Endothelial cell of umbilical vein (primary cell): ENCODE data around the gene EPS15. TPM values are rescaled to one million over a fixed set of nuclear protein-coding genes. Genes with fewer than 3 reads are reported as not detected.

Source experiments
- BruUV-seq: library from RNA; stranded (reverse); fragments of 400-500 nt; replicated peaks from 2 replicates; lab custom pipeline; 2021; lab: Mats Ljungman, UMichigan
- CTCF ChIA-PET: fragments of 300-600, 350-600 bp; sonication (Branson Sonifier 250); formaldehyde crosslinking; loops from one replicate; lab custom pipeline; 2021; ENCODE audit warnings: antibody characterized with exemption, inconsistent platforms; lab: Charles Lee
- POLR2A ChIA-PET: fragments of 300-600, 350-600 bp; sonication (Branson Sonifier 250); formaldehyde crosslinking; loops from one replicate; lab custom pipeline; 2021; ENCODE audit warnings: antibody characterized with exemption, inconsistent platforms; lab: Charles Lee
- DNase-seq: peaks from one replicate; pipeline ENCODE4 v3.0.0-alpha.2; 2011; ENCODE audit warnings: low read depth, low spot score
- FAIRE-seq: peaks from 2 replicates; lab custom pipeline; 2011; peaks lifted over from hg19 to GRCh38; lab: Jason Lieb, UNC
- H2AFZ ChIP-seq: 2 replicates; pipeline ENCODE4 v1.6.0; 2012; ENCODE audit warnings: low read depth, low read length, control low read depth, inconsistent platforms
- H3K27ac ChIP-seq: 2 replicates; pipeline ENCODE4 v1.5.1; 2011; ENCODE audit warnings: low read depth, mild to moderate bottlenecking, control low read depth, low read length, moderate library complexity; ENCODE audit not compliant: insufficient read depth
- H3K27me3 ChIP-seq, 2 experiments: 2 replicates each; pipeline versions ENCODE4 v1.6.0 to v1.6.1; 2011; ENCODE audit warnings: low read length in 2 of 2, mixed read lengths in 1 of 2; ENCODE audit not compliant: control insufficient read depth in 2 of 2, insufficient read depth in 2 of 2
- H3K36me3 ChIP-seq, 2 experiments: 2 replicates in 1 of 2; 3 replicates in 1 of 2; pipeline ENCODE4 v1.5.1; 2011; ENCODE audit warnings: low read length in 2 of 2, mild to moderate bottlenecking in 1 of 2, moderate library complexity in 1 of 2; ENCODE audit not compliant: control insufficient read depth in 2 of 2, insufficient read depth in 2 of 2; ENCODE audit errors: extremely low read depth in 1 of 2
- H3K4me1 ChIP-seq: 3 replicates; pipeline ENCODE4 v1.5.1; 2011; ENCODE audit warnings: mild to moderate bottlenecking, low read length; ENCODE audit not compliant: control insufficient read depth, insufficient read depth; ENCODE audit errors: extremely low read depth
- H3K4me2 ChIP-seq: 2 replicates; pipeline ENCODE4 v1.6.1; 2011; ENCODE audit warnings: low read length, control low read depth, mixed read lengths; ENCODE audit not compliant: insufficient read depth
- H3K4me3 ChIP-seq, 3 experiments: fragments of 200-600 bp in 1 of 3; sonication (generic), shearing (Covaris generic) in 1 of 3; replicated peaks in 1 of 3; 2 replicates each; pipeline ENCODE4 v1.5.1; 2011 to 2016; ENCODE audit warnings: control low read depth in 3 of 3, low read length in 3 of 3, mild to moderate bottlenecking in 2 of 3, inconsistent platforms in 1 of 3, low read depth in 1 of 3, moderate library complexity in 1 of 3; ENCODE audit not compliant: insufficient read depth in 1 of 3
- H3K79me2 ChIP-seq: 2 replicates; pipeline ENCODE4 v1.6.0; 2012; ENCODE audit warnings: low read length, inconsistent platforms; ENCODE audit not compliant: control insufficient read depth, insufficient read depth
- H3K9ac ChIP-seq: replicated peaks from 2 replicates; pipeline ENCODE3; 2011; ENCODE audit warnings: low read length, control low read depth; ENCODE audit not compliant: insufficient read depth; ENCODE audit errors: extremely low read depth
- H3K9me1 ChIP-seq: replicated peaks from 3 replicates; pipeline ENCODE4 v1.6.0; 2011; ENCODE audit warnings: mild to moderate bottlenecking, low read length; ENCODE audit not compliant: control insufficient read depth, insufficient read depth; ENCODE audit errors: extremely low read depth
- H3K9me3 ChIP-seq: replicated peaks from 2 replicates; pipeline ENCODE4 v1.5.1; 2012; ENCODE audit warnings: low read length, inconsistent platforms; ENCODE audit not compliant: control insufficient read depth, insufficient read depth
- H4K20me1 ChIP-seq: replicated peaks from 2 replicates; pipeline ENCODE3; 2011; ENCODE audit warnings: mild to moderate bottlenecking, low read length; ENCODE audit not compliant: control insufficient read depth, insufficient read depth; ENCODE audit errors: extremely low read depth
- CTCF ChIP-seq, 2 donors: IDR thresholded peaks; 1 replicate in 1 of 2; 2 replicates in 1 of 2; pipeline ENCODE4 v1.5.1; 2011; ENCODE audit warnings: low read length in 2 of 2, mild to moderate bottlenecking in 2 of 2, moderate library complexity in 2 of 2, control low read depth in 1 of 2, inconsistent platforms in 1 of 2, low read depth in 1 of 2; ENCODE audit not compliant: insufficient read depth in 1 of 2; ENCODE audit errors: extremely low read depth in 1 of 2
- EZH2 ChIP-seq: IDR thresholded peaks from 2 replicates; pipeline ENCODE4 v1.6.1; 2012; ENCODE audit warnings: borderline replicate concordance, low read depth, mild to moderate bottlenecking, moderate library complexity, low read length, inconsistent platforms; ENCODE audit not compliant: severe bottlenecking
- FOS ChIP-seq: IDR thresholded peaks from 2 replicates; pipeline ENCODE4 v1.6.1; 2011; ENCODE audit warnings: mild to moderate bottlenecking, low read length, moderate library complexity, borderline replicate concordance; ENCODE audit not compliant: insufficient read depth
- GATA2 ChIP-seq: IDR thresholded peaks from 2 replicates; pipeline ENCODE4 v1.7.0; 2011; ENCODE audit warnings: low read depth, mild to moderate bottlenecking, moderate library complexity, mixed read lengths, low read length; ENCODE audit not compliant: insufficient read length, insufficient read depth
- JUN ChIP-seq: IDR thresholded peaks from 2 replicates; pipeline ENCODE4 v1.6.1; 2011; ENCODE audit warnings: borderline replicate concordance, low read depth; ENCODE audit not compliant: insufficient read length, insufficient read depth
- MAX ChIP-seq: IDR thresholded peaks from 2 replicates; pipeline ENCODE4 v1.6.1; 2011; ENCODE audit not compliant: insufficient read depth, insufficient read length
- MYC ChIP-seq: IDR thresholded peaks from one replicate; pipeline ENCODE4 v1.6.1; 2011; ENCODE audit warnings: mild to moderate bottlenecking, low read depth, low read length
- POLR2A ChIP-seq: IDR thresholded peaks from 2 replicates; pipeline ENCODE4 v1.6.1; 2012; ENCODE audit warnings: low read depth, mild to moderate bottlenecking, control low read depth, low read length
- POLR2AphosphoS5 ChIP-seq: IDR thresholded peaks from 2 replicates; pipeline ENCODE4 v1.6.1; 2012; ENCODE audit warnings: low read depth, mild to moderate bottlenecking, control low read depth, low read length, moderate library complexity; ENCODE audit not compliant: insufficient read depth
- dilution Hi-C: fragments of 300-500 bp; cut with MboI; formaldehyde crosslinking; loops from one replicate; pipeline ENCODE4 v1.15.0; 2019; ENCODE audit warnings: low sequenced_read_pairs; ENCODE audit not compliant: extremely low pct_ligation_motif_present
- intact Hi-C: fragments of 100-400 bp; cut with micrococcal nuclease; formaldehyde crosslinking; loops from one replicate; pipeline ENCODE4 v1.10.0; 2022
- polyA plus RNA-seq, 4 experiments: library from polyadenylated mRNA; depleted of rRNA in 3 of 4; stranded (reverse) in 3 of 4; unstranded in 1 of 4; fragments of >200 nt; gene quantifications; 2 replicates each; pipeline versions ENCODE4 v1.2.1 to v1.2.3, GENCODE V29; 2011 to 2012; ENCODE audit warnings: missing spikeins in 1 of 4
- total RNA-seq: library from RNA; stranded (reverse); gene quantifications from 2 replicates; pipeline ENCODE4 v1.2.3, GENCODE V29; 2021

Gene EPS15
- total and polyA plus RNA-seq, 2 donors (not counting 3 experiments of a cell fraction or from before 2014, with no cell fraction given) = 15.4 to 44.8 TPM

- intact Hi-C loops = loop anchor here (5.0 kb wide), 1 partner anchor 1178 kb away; no protein-coding TSS in a partner anchor
- FAIRE-seq = no peak
- CTCF ChIA-PET = interaction anchor here (0.8 to 1.1 kb wide), 2 partner anchors 15 to 19 kb away, joined by 3 to 5 read pairs; no protein-coding TSS in a partner anchor
These were observed 30.8 kb upstream of the EPS15 start for GRCh38 chr1:51549901-51550300.

More at GRCh38 chr1:51549901-51550300, 30.8 kb upstream of the EPS15 start:
- POLR2A ChIA-PET = no interaction called here
- Histone ChIP-seq H3K4me3 (no peak overlapping the region), H3K9ac (no peak overlapping the region), H3K4me2 (no peak overlapping the region), H3K4me1 (peaks cover 21% of the 10 kb centered on the region), H3K9me3 (no peaks in the 10 kb centered on the region), H2AFZ (no peak overlapping the region), H4K20me1 (no peaks in the 10 kb centered on the region), H3K27me3 (no peaks in the 10 kb centered on the region), H3K9me1 (no peaks in the 10 kb centered on the region), H3K79me2 (no peaks in the 10 kb centered on the region), H3K36me3 (no peaks in the 10 kb centered on the region), H3K27ac (no peak overlapping the region)
- TF ChIP-seq POLR2A (no peak), MYC (no peak), JUN (no peak), GATA2 (no peak), FOS (no peak), EZH2 (no peak), MAX (no peak), POLR2AphosphoS5 (no peak), CTCF (IDR thresholded peaks at IDR 0.05; ENCODE audit: extremely low read depth in 1 of 2, insufficient read depth in 1 of 2, low read depth in 1 of 2, low read length in 2 of 2) (no peak)
- dilution Hi-C loops = no loop called here
- no TSS peak for BruUV-seq
- DNase-seq = no peak
